Measurements from ENCODE around the gene ZNF71. TPM values are rescaled to one million over a fixed set of nuclear protein-coding genes. Genes with fewer than 3 reads are reported as not detected.

The ZNF71 gene
- 1 to 10 TPM; 4.4 to 4.6 TPM for total RNA-seq

- DNase-seq: peak; percentile 94
- CTCF ChIA-PET: no interaction called here
Measured at GRCh38 chr19:56594783-56595547, at the start of gene ZNF71. TSS of gene ZNF71 (plus strand) at chr19:56595302. CDS start at chr19:56601559, 6,257 bp downstream.

DNA sequence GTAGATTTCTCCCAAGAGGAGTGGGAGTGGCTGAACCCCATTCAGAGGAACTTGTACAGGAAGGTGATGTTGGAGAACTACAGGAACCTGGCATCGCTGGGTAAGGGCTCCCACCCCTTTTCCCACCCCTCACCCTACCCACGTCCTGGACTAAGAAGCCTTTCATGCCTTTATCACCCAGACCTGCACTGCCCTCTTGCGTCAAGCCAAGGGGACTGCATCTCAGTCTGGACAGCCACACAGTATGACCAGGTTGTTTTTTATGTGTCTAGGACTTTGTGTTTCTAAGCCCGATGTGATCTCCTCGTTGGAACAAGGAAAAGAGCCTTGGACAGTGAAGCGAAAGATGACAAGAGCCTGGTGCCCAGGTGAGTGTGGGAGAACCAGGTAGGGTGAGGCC lies 47.6 kb upstream of the ZNF71 start:
- H3K9me3 Mint-ChIP-seq (ENCODE audit: low read depth): peaks cover 54% of the 10 kb centered on the region
- DNase-seq: no peak
- H3K27me3 Mint-ChIP-seq: no peaks in the 10 kb centered on the region
- intact Hi-C loops (cut with DNase I, micrococcal nuclease): no loop called here
- peaks cover 75% of the 10 kb centered on the region for H3K36me3 Mint-ChIP-seq (ENCODE audit: low read depth)
- no peaks in the 10 kb centered on the region for H3K4me1 Mint-ChIP-seq
- no peak for ATAC-seq
- no peak overlapping the region for H3K4me3 Mint-ChIP-seq
- ChIA-PET CTCF (no interaction called here), POLR2A (no interaction called here)
- no peak overlapping the region for H3K27ac Mint-ChIP-seq

More at GRCh38 chr19:56594783-56595547, at the start of gene ZNF71:
- peaks cover 19% of the 10 kb centered on the region for H3K9me3 Mint-ChIP-seq (ENCODE audit: low read depth)
- peak within 1 kb of the TSS; percentile 71 for H3K27ac Mint-ChIP-seq
- H3K36me3 Mint-ChIP-seq (ENCODE audit: low read depth): peaks cover 35% of the 10 kb centered on the region
- ATAC-seq: peak; percentile 98
- H3K4me1 Mint-ChIP-seq: peaks cover 19% of the 10 kb centered on the region
- H3K4me3 Mint-ChIP-seq: peak within 1 kb of the TSS; percentile 87
- POLR2A ChIA-PET: interaction anchor here (0.6 to 0.9 kb wide), 3 partner anchors 11 to 277 kb away, joined by 3 to 5 read pairs (median 3); partner anchors contain the start of gene ZNF835
- intact Hi-C loops (cut with DNase I, micrococcal nuclease): loop anchor here (1.0 to 10.0 kb wide), 11 partner anchors 28 to 1407 kb away; partner anchors contain the start of genes ZFP28 (in 2 of the 2), ZNF470 (in 2 of the 2), ZNF582 (in 2 of the 2) and ZNF471 (in 1 of the 2)
- H3K27me3 Mint-ChIP-seq: no peaks in the 10 kb centered on the region

DNA sequence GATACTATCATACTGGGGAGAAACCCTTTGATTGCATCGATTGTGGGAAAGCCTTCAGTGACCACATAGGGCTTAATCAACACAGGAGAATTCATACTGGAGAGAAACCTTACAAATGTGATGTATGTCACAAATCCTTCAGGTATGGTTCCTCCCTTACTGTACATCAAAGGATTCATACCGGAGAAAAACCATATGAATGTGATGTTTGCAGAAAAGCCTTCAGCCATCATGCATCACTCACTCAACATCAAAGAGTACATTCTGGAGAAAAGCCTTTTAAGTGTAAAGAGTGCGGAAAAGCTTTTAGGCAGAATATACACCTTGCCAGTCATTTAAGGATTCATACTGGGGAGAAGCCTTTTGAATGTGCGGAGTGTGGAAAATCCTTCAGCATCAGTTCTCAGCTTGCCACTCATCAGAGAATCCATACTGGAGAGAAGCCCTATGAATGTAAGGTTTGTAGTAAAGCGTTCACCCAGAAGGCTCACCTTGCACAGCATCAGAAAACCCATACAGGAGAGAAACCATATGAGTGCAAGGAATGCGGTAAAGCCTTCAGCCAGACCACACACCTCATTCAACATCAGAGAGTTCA lies 40.7 kb upstream of the ZNF71 start:
- Mint-ChIP-seq H3K36me3 (ENCODE audit: low read depth) (peaks cover 63% of the 10 kb centered on the region), H3K9me3 (ENCODE audit: low read depth) (peaks cover 61% of the 10 kb centered on the region), H3K4me3 (no peak overlapping the region), H3K4me1 (no peaks in the 10 kb centered on the region), H3K27me3 (no peaks in the 10 kb centered on the region), H3K27ac (no peak overlapping the region)
- ATAC-seq: no peak
- intact Hi-C loops (cut with DNase I, micrococcal nuclease): no loop called here
- DNase-seq: no peak
- CTCF ChIA-PET: no interaction called here
- POLR2A ChIA-PET: no interaction called here

DNA sequence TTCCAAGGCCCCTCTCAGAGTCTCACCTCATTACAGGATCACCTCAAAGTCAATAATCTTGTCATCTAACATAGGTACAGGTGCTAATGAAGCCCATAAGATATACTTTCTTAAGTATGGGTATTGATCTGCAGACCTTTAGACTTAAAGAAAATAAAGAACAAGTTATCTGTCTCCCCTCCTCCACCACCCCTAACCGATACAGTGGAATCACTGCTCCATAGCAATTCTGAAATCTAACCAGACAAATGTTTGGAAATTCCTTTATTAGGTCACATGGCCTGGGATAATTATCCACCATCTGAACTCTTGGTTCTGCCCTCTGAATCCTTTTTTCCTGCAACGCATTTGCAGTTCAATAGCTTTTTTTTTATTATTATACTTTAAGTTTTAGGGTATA lies 32.3 kb upstream of the ZNF71 start:
- Mint-ChIP-seq H3K27me3 (no peaks in the 10 kb centered on the region), H3K36me3 (ENCODE audit: low read depth) (peaks cover 55% of the 10 kb centered on the region), H3K4me3 (no peak overlapping the region), H3K4me1 (peaks cover 9% of the 10 kb centered on the region), H3K9me3 (ENCODE audit: low read depth) (peaks cover 67% of the 10 kb centered on the region), H3K27ac (no peak overlapping the region)
- POLR2A ChIA-PET: no interaction called here
- ATAC-seq (no peak), DNase-seq (no peak)
- intact Hi-C loops (cut with DNase I, micrococcal nuclease): no loop called here
- CTCF ChIA-PET: no interaction called here

DNA sequence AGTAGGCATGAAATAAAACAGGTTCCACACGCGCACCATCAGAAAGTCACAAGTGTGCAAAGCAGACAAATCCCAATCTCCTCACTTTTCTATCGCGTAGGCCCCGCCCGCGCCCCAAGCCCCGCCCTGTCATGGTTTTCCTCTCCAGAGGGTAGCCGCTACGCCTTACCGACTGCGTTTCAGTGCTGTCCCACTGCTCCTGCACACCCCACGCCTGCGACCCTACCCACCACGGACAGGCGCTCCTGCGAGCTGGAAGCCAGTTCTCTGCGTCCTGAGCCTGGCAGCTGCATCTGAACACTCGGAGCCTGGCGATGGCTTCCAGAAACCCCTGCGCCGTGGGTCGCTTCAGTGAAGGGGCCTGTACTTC lies 28.2 kb upstream of the ZNF71 start:
- peak; percentile 57 for ATAC-seq
- intact Hi-C loops (cut with DNase I, micrococcal nuclease): loop anchor here (1.0 to 2.0 kb wide), 9 partner anchors 28 to 426 kb away; partner anchors contain the start of genes ZFP28 (in 2 of the 2), ZNF71 (in 2 of the 2), ZNF444 (in 1 of the 2) and ZNF471 (in 1 of the 2)
- Mint-ChIP-seq H3K4me3 (peak overlapping the region; percentile 88), H3K27ac (peak overlapping the region; percentile 92), H3K27me3 (no peaks in the 10 kb centered on the region), H3K4me1 (peaks cover 16% of the 10 kb centered on the region), H3K36me3 (ENCODE audit: low read depth) (peaks cover 69% of the 10 kb centered on the region), H3K9me3 (ENCODE audit: low read depth) (peaks cover 53% of the 10 kb centered on the region)
- POLR2A ChIA-PET: no interaction called here
- peak; percentile 72 for DNase-seq
- CTCF ChIA-PET: no interaction called here

DNA sequence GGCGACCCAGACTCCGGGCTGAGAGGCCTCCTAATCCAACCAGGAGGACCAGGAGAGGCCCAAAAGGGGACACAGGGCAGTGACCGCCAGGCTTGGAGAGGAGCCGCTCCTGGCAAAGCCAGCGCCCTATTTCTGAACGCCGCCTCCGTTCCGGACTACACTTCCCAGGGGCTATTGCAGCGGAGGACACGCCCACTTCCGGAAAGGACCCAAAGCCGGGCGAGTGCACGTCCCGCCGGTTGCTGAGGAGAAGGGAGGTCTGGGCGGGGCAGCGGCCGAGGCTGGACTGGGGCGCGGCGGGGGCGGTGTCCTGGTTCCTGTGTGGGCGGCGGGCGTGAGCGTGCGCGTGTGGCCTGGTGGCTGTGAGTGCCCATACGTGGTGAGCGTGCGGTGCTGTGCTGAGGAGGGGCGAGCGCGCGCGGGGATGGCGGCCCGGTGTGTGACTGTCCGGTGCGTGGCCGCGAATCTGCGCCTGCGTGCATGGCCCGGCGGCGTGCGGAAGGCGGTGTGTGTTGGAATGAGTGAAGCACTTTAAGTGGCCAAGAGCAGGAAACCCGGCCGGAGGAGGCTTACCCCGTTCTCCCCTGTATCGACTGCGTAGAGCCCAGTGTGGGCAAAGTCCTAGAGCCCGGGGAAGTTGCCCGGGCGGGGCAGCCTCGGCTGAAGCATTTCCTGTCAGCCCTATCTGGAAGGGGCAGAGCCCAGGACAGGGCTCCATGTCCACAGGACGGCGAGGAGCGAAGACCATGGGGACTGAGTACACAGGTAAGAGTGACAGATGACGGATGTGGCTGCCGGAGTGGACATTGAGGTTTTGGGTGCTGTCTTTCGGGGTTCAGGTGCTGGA lies 27.6 kb upstream of the ZNF71 start, which contains the start of gene ZNF470:
ZNF470 (plus strand) TSS at position 195 of the 847 bp plus-strand sequence. CDS start 2,844 bp downstream, outside the sequence.
- CTCF ChIA-PET: interaction anchor here (0.7 kb wide), 1 partner anchor 40 kb away, joined by 3 read pairs; no protein-coding TSS in a partner anchor
- H3K36me3 Mint-ChIP-seq (ENCODE audit: low read depth): peaks cover 70% of the 10 kb centered on the region
- peak; percentile 97 for ATAC-seq
- DNase-seq: peak; percentile 94
- H3K27me3 Mint-ChIP-seq: no peaks in the 10 kb centered on the region
- POLR2A ChIA-PET: no interaction called here
- peaks cover 47% of the 10 kb centered on the region for H3K9me3 Mint-ChIP-seq (ENCODE audit: low read depth)
- H3K4me1 Mint-ChIP-seq: peaks cover 16% of the 10 kb centered on the region
- peak within 1 kb of the TSS; percentile 88 for H3K4me3 Mint-ChIP-seq
- intact Hi-C loops (cut with DNase I, micrococcal nuclease): loop anchor here (1.0 to 2.0 kb wide), 9 partner anchors 28 to 426 kb away; partner anchors contain the start of genes ZFP28 (in 2 of the 2), ZNF71 (in 2 of the 2), ZNF444 (in 1 of the 2) and ZNF471 (in 1 of the 2)
- H3K27ac Mint-ChIP-seq: peak within 1 kb of the TSS; percentile 92

DNA sequence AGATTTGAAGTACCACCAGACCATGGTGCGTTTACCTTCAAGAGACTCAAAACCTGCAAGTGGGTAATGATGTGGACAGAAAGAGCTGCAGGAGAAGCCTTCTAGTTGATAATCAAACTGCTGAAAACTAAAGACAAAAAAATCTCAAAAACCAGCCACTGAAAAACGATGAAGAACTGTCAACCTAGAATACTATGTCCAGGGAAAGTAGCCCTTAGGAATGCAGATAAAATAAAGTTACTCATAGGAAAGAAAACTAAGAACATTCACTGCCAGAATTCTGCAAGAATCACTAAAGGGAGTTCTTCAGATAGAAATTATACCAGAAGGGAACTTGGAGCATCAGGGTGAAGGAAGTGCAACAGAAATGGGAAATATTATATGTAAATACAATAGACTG lies 22.5 kb upstream of the ZNF71 start:
- H3K27me3 Mint-ChIP-seq: no peaks in the 10 kb centered on the region
- H3K27ac Mint-ChIP-seq: no peak overlapping the region
- no peak overlapping the region for H3K4me3 Mint-ChIP-seq
- POLR2A ChIA-PET: no interaction called here
- intact Hi-C loops (cut with DNase I, micrococcal nuclease): no loop called here
- peaks cover 56% of the 10 kb centered on the region for H3K9me3 Mint-ChIP-seq (ENCODE audit: low read depth)
- H3K36me3 Mint-ChIP-seq (ENCODE audit: low read depth): peaks cover 89% of the 10 kb centered on the region
- peaks cover 8% of the 10 kb centered on the region for H3K4me1 Mint-ChIP-seq
- CTCF ChIA-PET: no interaction called here
- DNase-seq: no peak
- ATAC-seq: no peak

- ATAC-seq: no peak
- Mint-ChIP-seq H3K4me1 (no peaks in the 10 kb centered on the region), H3K9me3 (ENCODE audit: low read depth) (peaks cover 59% of the 10 kb centered on the region), H3K27ac (no peak overlapping the region), H3K27me3 (no peaks in the 10 kb centered on the region), H3K36me3 (ENCODE audit: low read depth) (peaks cover 85% of the 10 kb centered on the region), H3K4me3 (no peak overlapping the region)
- DNase-seq: no peak
- ChIA-PET POLR2A (no interaction called here), CTCF (no interaction called here)
- intact Hi-C loops (cut with DNase I, micrococcal nuclease): no loop called here
Measured at GRCh38 chr19:56573914-56574313, 21.2 kb upstream of the ZNF71 start.

DNA sequence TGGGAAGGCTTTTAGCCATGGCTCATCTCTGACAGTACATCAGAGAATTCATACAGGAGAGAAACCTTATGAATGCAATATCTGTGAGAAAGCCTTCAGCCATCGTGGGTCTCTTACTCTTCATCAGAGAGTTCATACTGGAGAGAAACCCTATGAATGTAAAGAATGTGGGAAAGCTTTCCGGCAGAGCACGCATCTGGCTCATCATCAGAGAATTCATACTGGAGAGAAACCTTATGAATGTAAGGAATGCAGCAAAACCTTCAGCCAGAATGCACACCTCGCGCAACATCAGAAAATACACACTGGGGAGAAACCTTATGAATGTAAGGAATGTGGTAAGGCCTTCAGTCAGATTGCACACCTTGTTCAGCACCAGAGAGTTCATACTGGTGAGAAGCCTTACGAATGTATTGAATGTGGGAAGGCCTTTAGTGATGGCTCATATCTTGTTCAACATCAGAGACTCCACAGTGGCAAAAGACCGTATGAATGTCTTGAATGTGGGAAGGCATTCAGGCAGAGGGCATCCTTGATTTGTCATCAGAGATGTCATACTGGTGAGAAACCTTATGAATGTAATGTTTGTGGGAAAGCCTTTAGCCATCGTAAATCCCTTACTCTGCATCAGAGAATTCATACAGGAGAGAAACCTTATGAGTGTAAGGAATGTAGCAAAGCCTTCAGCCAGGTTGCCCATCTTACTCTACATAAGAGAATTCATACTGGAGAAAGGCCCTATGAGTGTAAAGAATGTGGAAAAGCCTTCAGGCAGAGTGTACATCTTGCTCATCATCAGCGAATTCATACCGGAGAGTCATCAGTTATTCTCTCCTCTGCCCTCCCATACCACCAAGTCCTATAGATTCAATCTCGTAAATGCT lies 17.1 kb upstream of the ZNF71 start:
- Mint-ChIP-seq H3K4me1 (no peaks in the 10 kb centered on the region), H3K36me3 (ENCODE audit: low read depth) (peaks cover 72% of the 10 kb centered on the region), H3K9me3 (ENCODE audit: low read depth) (peaks cover 63% of the 10 kb centered on the region), H3K27me3 (no peaks in the 10 kb centered on the region), H3K4me3 (no peak overlapping the region), H3K27ac (no peak overlapping the region)
- intact Hi-C loops (cut with DNase I, micrococcal nuclease): no loop called here
- ATAC-seq (no peak), DNase-seq (no peak)
- ChIA-PET POLR2A (no interaction called here), CTCF (no interaction called here)

DNA sequence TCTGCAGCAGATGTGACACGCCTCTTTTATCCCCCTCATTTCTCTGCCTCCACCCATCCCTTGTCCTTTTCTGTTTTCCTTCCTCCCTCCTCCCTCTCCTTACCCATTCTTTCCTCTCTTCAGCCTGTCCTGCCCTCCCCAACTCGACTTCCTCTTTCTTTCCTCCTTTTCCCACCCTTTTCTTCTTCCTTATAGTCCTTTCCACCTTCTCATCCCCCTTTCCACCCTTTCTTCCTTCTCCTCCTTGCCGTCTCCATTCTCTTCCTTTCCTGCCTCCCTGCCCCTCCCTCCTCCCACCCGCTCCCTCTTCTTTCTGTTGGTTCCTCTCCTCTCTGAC lies 688 bp upstream of the ZNF71 start:
- peak overlapping the region; percentile 66 for H3K27ac Mint-ChIP-seq

More for the DNA sequence above, 688 bp upstream of the ZNF71 start:
- Mint-ChIP-seq H3K36me3 (ENCODE audit: low read depth) (peaks cover 31% of the 10 kb centered on the region), H3K4me1 (peaks cover 19% of the 10 kb centered on the region), H3K27me3 (no peaks in the 10 kb centered on the region), H3K9me3 (ENCODE audit: low read depth) (peaks cover 19% of the 10 kb centered on the region), H3K4me3 (peak overlapping the region; percentile 87)
- ATAC-seq (no peak), DNase-seq (no peak)
- intact Hi-C loops (cut with DNase I, micrococcal nuclease): loop anchor here in 1 of 2 experiments (10.0 kb wide), 1 partner anchor 200 kb away; the partner anchor contains the start of gene ZNF582
- CTCF ChIA-PET: no interaction called here
- POLR2A ChIA-PET: interaction anchor here (0.9 kb wide), 1 partner anchor 77 kb away, joined by 5 read pairs; the partner anchor contains the start of gene ZNF835

Measured in activated CD4-positive, alpha-beta T cell treated with anti-CD3 and anti-CD28 coated beads for 36 hours (primary cell).